Measurements from ENCODE around the gene LTB4R2. TPM values are rescaled to one million over a fixed set of nuclear protein-coding genes. Genes with fewer than 3 reads are reported as not detected.

The LTB4R2 gene
- total and polyA plus RNA-seq, 2 donors (not counting 3 experiments of a cell fraction or from before 2014, with no cell fraction given), result 5.5 to 13.1 TPM

- intact Hi-C loops (cut with micrococcal nuclease) (no loop called here), dilution Hi-C loops (cut with MboI; ENCODE audit: extremely low pct_ligation_motif_present, low sequenced_read_pairs) (no loop called here)
- Histone ChIP-seq H3K79me2 (ENCODE audit: control insufficient read depth, insufficient read depth, low read length) (no peaks in the 10 kb centered on the region), H2AFZ (ENCODE audit: low read depth, low read length) (no peak overlapping the region), H3K9me3 (replicated peaks; ENCODE audit: control insufficient read depth, insufficient read depth, low read length) (no peaks in the 10 kb centered on the region), H3K9ac (replicated peaks; ENCODE audit: extremely low read depth, insufficient read depth, low read length) (no peak overlapping the region), H3K27me3 (ENCODE audit: control insufficient read depth in 2 of 2, insufficient read depth in 2 of 2, low read length in 2 of 2) (no peaks in the 10 kb centered on the region), H3K36me3 (ENCODE audit: control insufficient read depth in 2 of 2, extremely low read depth in 1 of 2, insufficient read depth in 2 of 2, low read length in 2 of 2) (peaks cover 1 to 17% of the 10 kb centered on the region in 2 experiments), H3K27ac (ENCODE audit: insufficient read depth, low read depth, low read length) (no peak overlapping the region), H3K9me1 (replicated peaks; ENCODE audit: control insufficient read depth, extremely low read depth, insufficient read depth, low read length) (no peaks in the 10 kb centered on the region), H4K20me1 (replicated peaks; ENCODE audit: control insufficient read depth, extremely low read depth, insufficient read depth, low read length) (no peaks in the 10 kb centered on the region), H3K4me3 (replicated peaks in 1 of 3; ENCODE audit: insufficient read depth in 1 of 3, low read depth in 1 of 3, low read length in 3 of 3) (no peak overlapping the region), H3K4me2 (ENCODE audit: insufficient read depth, low read length) (no peak overlapping the region), H3K4me1 (ENCODE audit: control insufficient read depth, extremely low read depth, insufficient read depth, low read length) (no peaks in the 10 kb centered on the region)
- FAIRE-seq, result no peak
- ChIA-PET CTCF (interaction anchor here (0.8 to 3.5 kb wide), 4 partner anchors 17 to 120 kb away, joined by 3 to 16 read pairs (median 4); partner anchors contain the start of genes CIDEB and MDP1), POLR2A (no interaction called here)
- no TSS peak for BruUV-seq (replicated peaks)
- no peak for DNase-seq (ENCODE audit: low read depth, low spot score)
- TF ChIP-seq FOS (IDR thresholded peaks at IDR 0.05; ENCODE audit: borderline replicate concordance, insufficient read depth, low read length) (no peak), POLR2AphosphoS5 (IDR thresholded peaks at IDR 0.05; ENCODE audit: insufficient read depth, low read depth, low read length) (no peak), EZH2 (IDR thresholded peaks at IDR 0.05; ENCODE audit: borderline replicate concordance, low read depth, low read length, severe bottlenecking) (no peak), CTCF (IDR thresholded peaks at IDR 0.05; ENCODE audit: extremely low read depth in 1 of 2, insufficient read depth in 1 of 2, low read depth in 1 of 2, low read length in 2 of 2) (no peak), MYC (IDR thresholded peaks at IDR 0.05; ENCODE audit: low read depth, low read length) (no peak), GATA2 (IDR thresholded peaks at IDR 0.05; ENCODE audit: insufficient read depth, insufficient read length, low read depth, low read length) (no peak), POLR2A (IDR thresholded peaks at IDR 0.05; ENCODE audit: low read depth, low read length) (no peak), JUN (IDR thresholded peaks at IDR 0.05; ENCODE audit: borderline replicate concordance, insufficient read depth, insufficient read length, low read depth) (no peak)
- TF ChIP-seq, protein P1, sequence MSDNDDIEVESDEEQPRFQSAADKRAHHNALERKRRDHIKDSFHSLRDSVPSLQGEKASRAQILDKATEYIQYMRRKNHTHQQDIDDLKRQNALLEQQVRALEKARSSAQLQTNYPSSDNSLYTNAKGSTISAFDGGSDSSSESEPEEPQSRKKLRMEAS (IDR thresholded peaks at IDR 0.05; ENCODE audit: insufficient read depth, insufficient read length), result no peak
Measured at GRCh38 chr14:24290746-24291145, 19.2 kb upstream of the LTB4R2 start.

All from endothelial cell of umbilical vein (primary cell).